Naive thymus-derived CD8-positive, alpha-beta T cell (primary cell): ENCODE data around the gene LAMC2. TPM values are rescaled to one million over a fixed set of nuclear protein-coding genes. Genes with fewer than 3 reads are reported as not detected.

Experiments
- ATAC-seq, 2 donors: fragments of 150-1000 bp; cut with Tn5 transposase in 1 of 2; sonication (Bioruptor Pico), chemical (Tn5 transposase) in 1 of 2; 1 replicate in 1 of 2; 2 replicates in 1 of 2; pipeline ENCODE4 v1.10.0; 2021; ENCODE audit warnings: mild to moderate bottlenecking in 2 of 2, moderate library complexity in 2 of 2
- POLR2A ChIA-PET: fragments of 350-600 bp; sonication (Branson Sonifier 250); formaldehyde crosslinking; loops from one replicate; lab custom pipeline; 2021; ENCODE audit warnings: antibody characterized with exemption; lab: Charles Lee
- DNase-seq, 10 donors: peaks; one replicate each; pipeline versions ENCODE4 v3.0.0 to v3.0.0-alpha.2; 2020 to 2022
- H3K27ac Mint-ChIP-seq, 10 donors: one replicate each; pipeline ENCODE4 v1.8.0; 2020 to 2022; ENCODE audit warnings: mild to moderate bottlenecking in 10 of 10, mixed read lengths in 10 of 10, moderate library complexity in 4 of 10, inconsistent platforms in 1 of 10
- H3K27me3 Mint-ChIP-seq, 5 donors: one replicate each; pipeline ENCODE4 v1.8.0; 2021 to 2022; ENCODE audit warnings: mixed read lengths in 5 of 5
- H3K36me3 Mint-ChIP-seq, 3 donors: one replicate each; pipeline ENCODE4 v1.8.0; 2020 to 2022; ENCODE audit warnings: mixed read lengths in 3 of 3, mild to moderate bottlenecking in 2 of 3, inconsistent platforms in 1 of 3
- H3K4me1 Mint-ChIP-seq, 4 donors: one replicate each; pipeline ENCODE4 v1.8.0; 2021 to 2022; ENCODE audit warnings: mixed read lengths in 4 of 4
- H3K4me3 Mint-ChIP-seq, 10 donors: one replicate each; pipeline ENCODE4 v1.8.0; 2020 to 2022; ENCODE audit warnings: mild to moderate bottlenecking in 10 of 10, mixed read lengths in 10 of 10, moderate library complexity in 6 of 10, inconsistent platforms in 1 of 10
- H3K9me3 Mint-ChIP-seq, 9 donors: one replicate each; pipeline ENCODE4 v1.8.0; 2020 to 2022; ENCODE audit warnings: mixed read lengths in 9 of 9, mild to moderate bottlenecking in 3 of 9, inconsistent platforms in 1 of 9, moderate library complexity in 1 of 9
- polyA plus RNA-seq, 3 donors: library from polyadenylated mRNA; unstranded; fragments of 300-500 nt; fragmentation: Illumina TruSeq; gene quantifications; one replicate each; pipeline ENCODE4 v1.2.3, GENCODE V29; 2021
- total RNA-seq, 8 experiments: library from RNA in 2 of 8; stranded (reverse) in 2 of 8; gene quantifications; one replicate each; pipeline ENCODE4 v1.2.3 and lab custom pipeline; 2021 to 2026

LAMC2 gene
- total and polyA plus RNA-seq, 5 experiments from 2014 or later = not detected

DNA sequence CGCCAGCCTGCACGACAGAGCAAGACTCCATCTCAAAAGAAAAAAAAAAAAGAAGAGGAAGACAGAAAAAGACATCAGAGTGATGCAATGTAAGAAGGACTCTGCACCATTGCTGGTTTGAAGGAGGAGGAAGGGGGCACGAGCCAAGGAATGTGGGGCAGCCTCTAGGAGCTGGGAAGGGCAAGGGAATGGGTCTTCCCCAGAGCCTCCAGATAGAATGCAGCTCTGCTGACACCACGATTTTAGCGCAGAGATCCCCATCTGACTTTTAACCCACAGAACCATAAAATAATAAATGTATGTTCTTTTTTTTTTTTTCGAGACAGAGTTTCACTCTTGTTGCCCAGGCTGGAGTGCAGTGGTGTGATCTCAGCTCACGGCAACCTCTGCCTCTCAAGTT lies 33.9 kb upstream of the LAMC2 start:
- Mint-ChIP-seq H3K36me3 (no peaks in the 10 kb centered on the region), H3K4me3 (no peak overlapping the region), H3K4me1 (no peaks in the 10 kb centered on the region), H3K27me3 (peaks cover 3 to 20% (median 5%) of the 10 kb centered on the region in 5 donors), H3K27ac (no peak overlapping the region), H3K9me3 (no peaks in the 10 kb centered on the region)
- DNase-seq (no peak), ATAC-seq (no peak)
- POLR2A ChIA-PET = interaction anchor here (0.6 kb wide), 1 partner anchor 21 kb away, joined by 4 read pairs; no protein-coding TSS in a partner anchor

DNA sequence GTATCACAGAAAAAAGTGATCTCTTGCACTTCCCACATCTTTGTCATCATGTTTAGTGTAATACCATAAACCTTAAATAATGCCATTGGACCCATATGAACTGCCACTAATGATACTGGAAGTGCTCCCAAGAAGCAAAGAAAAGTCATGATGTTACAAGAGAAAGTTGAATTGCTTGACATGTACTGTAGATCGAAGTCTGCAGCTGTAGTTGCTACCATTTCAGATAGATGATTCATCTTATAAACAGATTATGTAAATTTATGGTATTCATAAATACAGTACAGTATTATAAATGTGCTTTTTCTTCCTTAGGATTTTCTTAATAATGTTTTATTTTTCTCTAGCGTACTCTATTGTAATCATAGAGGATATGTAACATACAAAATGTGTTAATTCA lies 30.1 kb upstream of the LAMC2 start:
- ATAC-seq = no peak
- POLR2A ChIA-PET = no interaction called here
- no peak for DNase-seq
- no peak overlapping the region for H3K27ac Mint-ChIP-seq
- H3K9me3 Mint-ChIP-seq = no peaks in the 10 kb centered on the region
- no peak overlapping the region for H3K4me3 Mint-ChIP-seq
- H3K4me1 Mint-ChIP-seq = no peaks in the 10 kb centered on the region
- H3K36me3 Mint-ChIP-seq = no peaks in the 10 kb centered on the region
- peaks cover 3 to 20% (median 5%) of the 10 kb centered on the region in 5 donors for H3K27me3 Mint-ChIP-seq

DNA sequence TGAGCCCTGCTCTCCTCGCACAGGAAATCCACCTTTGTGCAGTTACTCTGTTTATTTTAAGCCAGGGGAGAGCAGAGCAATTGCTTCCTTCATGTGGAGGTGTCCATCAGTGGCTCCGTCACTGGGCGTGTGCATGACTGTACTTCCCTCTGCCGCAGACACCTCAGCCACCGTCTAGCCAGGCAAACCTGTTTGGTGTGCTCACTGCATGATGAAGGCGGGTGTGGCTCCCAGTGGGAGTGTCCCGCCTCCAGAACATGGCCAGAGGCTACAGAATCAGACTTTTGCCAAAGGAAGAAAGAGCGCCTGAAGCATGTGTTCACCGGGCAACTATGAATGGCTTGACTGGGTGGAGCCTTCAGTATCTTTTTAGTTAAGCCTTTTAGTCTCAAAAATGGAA lies 26.1 kb upstream of the LAMC2 start:
- Mint-ChIP-seq H3K36me3 (no peaks in the 10 kb centered on the region), H3K27me3 (peaks cover 0 to 6% (median 0%) of the 10 kb centered on the region in 5 donors), H3K4me1 (no peaks in the 10 kb centered on the region), H3K27ac (no peak overlapping the region), H3K4me3 (no peak overlapping the region), H3K9me3 (no peaks in the 10 kb centered on the region)
- no peak for DNase-seq
- no peak for ATAC-seq
- POLR2A ChIA-PET = no interaction called here

GRCh38 chr1:183161391-183161790 lies 24.7 kb upstream of the LAMC2 start:
- no peaks in the 10 kb centered on the region for H3K36me3 Mint-ChIP-seq
- POLR2A ChIA-PET = no interaction called here
- H3K9me3 Mint-ChIP-seq = no peaks in the 10 kb centered on the region
- no peak overlapping the region for H3K27ac Mint-ChIP-seq
- H3K4me1 Mint-ChIP-seq = no peaks in the 10 kb centered on the region
- peaks cover 0 to 5% (median 0%) of the 10 kb centered on the region in 5 donors for H3K27me3 Mint-ChIP-seq
- DNase-seq (no peak), ATAC-seq (no peak)
- H3K4me3 Mint-ChIP-seq = no peak overlapping the region

GRCh38 chr1:183163316-183163715 lies 22.7 kb upstream of the LAMC2 start:
- Mint-ChIP-seq H3K4me3 (no peak overlapping the region), H3K27ac (no peak overlapping the region), H3K9me3 (no peaks in the 10 kb centered on the region), H3K36me3 (no peaks in the 10 kb centered on the region), H3K27me3 (peaks cover 0 to 6% (median 0%) of the 10 kb centered on the region in 5 donors), H3K4me1 (no peaks in the 10 kb centered on the region)
- POLR2A ChIA-PET = no interaction called here
- no peak for DNase-seq
- ATAC-seq = no peak

GRCh38 chr1:183164340-183164739 lies 21.7 kb upstream of the LAMC2 start:
- Mint-ChIP-seq H3K4me1 (no peaks in the 10 kb centered on the region), H3K9me3 (no peaks in the 10 kb centered on the region), H3K4me3 (no peak overlapping the region), H3K27ac (no peak overlapping the region), H3K27me3 (peaks cover 0 to 10% (median 2%) of the 10 kb centered on the region in 5 donors), H3K36me3 (no peaks in the 10 kb centered on the region)
- DNase-seq (no peak), ATAC-seq (no peak)
- POLR2A ChIA-PET = no interaction called here

DNA sequence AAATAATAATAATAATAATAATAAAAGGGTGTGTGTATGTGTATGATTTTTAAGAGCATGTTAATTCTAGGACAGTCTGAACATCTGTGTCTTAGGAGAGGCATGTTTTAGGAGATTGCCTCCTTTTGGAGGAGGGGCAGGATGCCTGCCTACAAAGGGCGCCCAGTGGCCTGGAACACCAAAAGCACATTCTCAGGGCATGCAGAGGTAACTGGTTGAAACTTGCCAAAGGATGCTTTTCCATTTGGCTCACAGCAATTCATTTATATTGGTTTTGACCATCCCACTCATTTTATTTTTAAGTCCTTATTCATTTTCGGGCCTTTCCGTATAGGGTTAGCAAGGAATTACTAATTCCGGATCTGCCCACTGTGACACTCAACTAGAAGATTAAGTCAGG lies 21.1 kb upstream of the LAMC2 start:
- Mint-ChIP-seq H3K36me3 (no peaks in the 10 kb centered on the region), H3K4me3 (no peak overlapping the region), H3K27ac (no peak overlapping the region), H3K9me3 (no peaks in the 10 kb centered on the region), H3K4me1 (no peaks in the 10 kb centered on the region), H3K27me3 (peaks cover 0 to 10% (median 2%) of the 10 kb centered on the region in 5 donors)
- DNase-seq (no peak), ATAC-seq (no peak)
- POLR2A ChIA-PET = no interaction called here

- Mint-ChIP-seq H3K4me1 (no peaks in the 10 kb centered on the region), H3K9me3 (no peaks in the 10 kb centered on the region), H3K4me3 (no peak overlapping the region), H3K27me3 (peaks cover 0 to 10% (median 2%) of the 10 kb centered on the region in 5 donors), H3K27ac (no peak overlapping the region), H3K36me3 (no peaks in the 10 kb centered on the region)
- POLR2A ChIA-PET = no interaction called here
- DNase-seq (no peak), ATAC-seq (no peak)
These were observed 20.6 kb upstream of the LAMC2 start for GRCh38 chr1:183165456-183165855.

- Mint-ChIP-seq H3K27me3 (peaks cover 0 to 10% (median 2%) of the 10 kb centered on the region in 5 donors), H3K4me3 (no peak overlapping the region), H3K4me1 (no peaks in the 10 kb centered on the region), H3K27ac (no peak overlapping the region), H3K9me3 (no peaks in the 10 kb centered on the region), H3K36me3 (no peaks in the 10 kb centered on the region)
- no peak for DNase-seq
- no peak for ATAC-seq
- POLR2A ChIA-PET = no interaction called here
These were observed 19.6 kb upstream of the LAMC2 start for GRCh38 chr1:183166454-183166853.

- ATAC-seq = no peak
- no peak overlapping the region for H3K4me3 Mint-ChIP-seq
- no peak overlapping the region for H3K27ac Mint-ChIP-seq
- no peak for DNase-seq
- H3K4me1 Mint-ChIP-seq = peaks cover 0 to 2% (median 0%) of the 10 kb centered on the region in 4 donors
- H3K9me3 Mint-ChIP-seq = no peaks in the 10 kb centered on the region
- no peaks in the 10 kb centered on the region for H3K36me3 Mint-ChIP-seq
- H3K27me3 Mint-ChIP-seq = peaks cover 0 to 10% (median 5%) of the 10 kb centered on the region in 5 donors
- POLR2A ChIA-PET = no interaction called here
These were observed 18.4 kb upstream of the LAMC2 start for GRCh38 chr1:183167676-183168075.

GRCh38 chr1:183168308-183168707 lies 17.8 kb upstream of the LAMC2 start:
- H3K4me3 Mint-ChIP-seq = no peak overlapping the region
- ATAC-seq (no peak), DNase-seq (no peak)
- no peaks in the 10 kb centered on the region for H3K36me3 Mint-ChIP-seq
- no peak overlapping the region for H3K27ac Mint-ChIP-seq
- peaks cover 0 to 10% (median 5%) of the 10 kb centered on the region in 5 donors for H3K27me3 Mint-ChIP-seq
- H3K9me3 Mint-ChIP-seq = no peaks in the 10 kb centered on the region
- POLR2A ChIA-PET = no interaction called here
- H3K4me1 Mint-ChIP-seq = peaks cover 0 to 2% (median 0%) of the 10 kb centered on the region in 4 donors

DNA sequence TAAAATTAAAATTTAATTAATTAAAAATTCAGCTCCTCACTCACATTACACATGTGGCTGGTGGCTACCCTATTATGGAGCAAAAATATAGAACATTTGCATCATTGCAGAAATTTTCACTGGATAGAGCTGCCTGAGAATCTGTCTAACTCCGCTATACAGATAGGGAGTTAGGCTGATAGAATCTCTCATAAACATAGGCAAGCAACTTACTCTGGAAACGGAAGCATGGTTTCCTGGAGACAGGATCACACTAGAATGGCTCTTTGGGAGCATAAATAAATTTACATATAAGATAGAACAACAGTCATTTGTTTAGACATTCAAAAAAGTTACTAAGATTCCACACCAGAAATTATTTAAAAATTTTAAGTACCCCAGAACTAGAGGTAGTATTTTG lies 12.2 kb upstream of the LAMC2 start:
- DNase-seq (no peak), ATAC-seq (no peak)
- H3K36me3 Mint-ChIP-seq = no peaks in the 10 kb centered on the region
- H3K4me1 Mint-ChIP-seq = peaks cover 0 to 2% (median 0%) of the 10 kb centered on the region in 4 donors
- peaks cover 0 to 8% (median 0%) of the 10 kb centered on the region in 9 donors for H3K9me3 Mint-ChIP-seq
- H3K4me3 Mint-ChIP-seq = no peak overlapping the region
- POLR2A ChIA-PET = no interaction called here
- H3K27ac Mint-ChIP-seq = no peak overlapping the region
- peaks cover 2 to 9% (median 6%) of the 10 kb centered on the region in 5 donors for H3K27me3 Mint-ChIP-seq

DNA sequence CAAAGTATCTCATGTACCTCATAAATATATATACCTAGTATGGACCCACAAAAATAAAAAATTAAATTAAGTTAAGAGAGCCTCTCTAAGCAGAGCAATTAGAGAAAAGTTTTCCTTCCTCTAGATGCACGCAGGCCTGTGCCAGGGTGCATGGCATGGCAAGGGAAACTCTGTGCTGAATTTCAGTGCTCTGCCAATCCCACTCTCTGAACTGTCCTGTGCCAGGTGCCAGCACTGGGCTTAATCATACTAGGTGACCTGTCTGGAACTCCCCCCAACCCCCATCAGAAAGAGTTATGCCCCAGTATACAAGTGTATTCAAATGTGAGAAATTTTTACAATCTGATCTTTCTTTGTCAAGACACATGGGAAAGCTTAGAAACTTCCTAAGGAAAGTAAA lies 10.4 kb upstream of the LAMC2 start:
- H3K36me3 Mint-ChIP-seq = no peaks in the 10 kb centered on the region
- peaks cover 0 to 9% (median 4%) of the 10 kb centered on the region in 5 donors for H3K27me3 Mint-ChIP-seq
- POLR2A ChIA-PET = no interaction called here
- no peak for ATAC-seq
- peaks cover 0 to 8% (median 0%) of the 10 kb centered on the region in 9 donors for H3K9me3 Mint-ChIP-seq
- H3K27ac Mint-ChIP-seq = peak overlapping the region in 1 of 10 donors; percentile 70
- peaks cover 2 to 5% (median 3%) of the 10 kb centered on the region in 4 donors for H3K4me1 Mint-ChIP-seq
- H3K4me3 Mint-ChIP-seq = no peak overlapping the region
- DNase-seq = no peak

DNA sequence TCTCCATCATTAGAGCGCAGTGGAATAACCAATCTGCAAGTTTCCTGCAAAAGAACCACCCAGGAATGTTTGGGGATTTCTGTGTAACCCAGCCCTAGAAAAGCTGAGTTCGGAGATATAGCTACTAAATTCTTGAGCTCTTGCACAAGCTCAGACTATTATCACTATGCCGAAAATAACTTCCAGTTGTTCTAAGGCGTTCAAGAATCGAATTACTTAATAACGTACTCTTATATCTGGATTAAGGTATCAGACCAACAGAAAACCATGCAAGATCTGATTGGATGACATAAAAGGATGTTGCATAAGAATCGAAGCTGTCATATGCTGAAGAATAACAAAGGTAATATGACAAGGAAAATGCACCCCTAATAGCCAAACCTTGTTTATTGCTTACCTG lies 7.5 kb upstream of the LAMC2 start:
- Mint-ChIP-seq H3K27me3 (peaks cover 2 to 9% (median 3%) of the 10 kb centered on the region in 5 donors), H3K27ac (no peak overlapping the region), H3K36me3 (no peaks in the 10 kb centered on the region), H3K4me1 (peaks cover 0 to 10% (median 7%) of the 10 kb centered on the region in 4 donors), H3K9me3 (peaks cover 0 to 8% (median 0%) of the 10 kb centered on the region in 9 donors), H3K4me3 (no peak overlapping the region)
- POLR2A ChIA-PET = no interaction called here
- ATAC-seq (no peak), DNase-seq (no peak)
